ENCODE data around the gene L2HGDH.

Gene L2HGDH

DNA sequence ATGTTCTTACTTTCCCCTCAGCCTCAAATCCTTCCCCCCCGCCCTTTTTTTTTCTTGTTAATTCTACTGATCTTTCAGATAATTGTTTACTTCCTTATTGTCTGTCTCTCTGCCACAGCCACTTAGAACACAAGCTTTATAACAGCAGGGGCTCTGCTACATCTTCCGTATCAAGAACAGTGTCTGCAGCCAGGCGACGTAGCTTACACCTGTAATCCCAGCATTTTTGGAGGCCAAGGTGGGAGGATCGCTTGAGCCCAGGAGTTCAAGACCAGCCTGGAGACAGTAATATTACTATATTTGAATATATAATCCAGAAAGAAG lies 86.1 kb downstream of the L2HGDH start:
- no peak for DNase-seq

DNA sequence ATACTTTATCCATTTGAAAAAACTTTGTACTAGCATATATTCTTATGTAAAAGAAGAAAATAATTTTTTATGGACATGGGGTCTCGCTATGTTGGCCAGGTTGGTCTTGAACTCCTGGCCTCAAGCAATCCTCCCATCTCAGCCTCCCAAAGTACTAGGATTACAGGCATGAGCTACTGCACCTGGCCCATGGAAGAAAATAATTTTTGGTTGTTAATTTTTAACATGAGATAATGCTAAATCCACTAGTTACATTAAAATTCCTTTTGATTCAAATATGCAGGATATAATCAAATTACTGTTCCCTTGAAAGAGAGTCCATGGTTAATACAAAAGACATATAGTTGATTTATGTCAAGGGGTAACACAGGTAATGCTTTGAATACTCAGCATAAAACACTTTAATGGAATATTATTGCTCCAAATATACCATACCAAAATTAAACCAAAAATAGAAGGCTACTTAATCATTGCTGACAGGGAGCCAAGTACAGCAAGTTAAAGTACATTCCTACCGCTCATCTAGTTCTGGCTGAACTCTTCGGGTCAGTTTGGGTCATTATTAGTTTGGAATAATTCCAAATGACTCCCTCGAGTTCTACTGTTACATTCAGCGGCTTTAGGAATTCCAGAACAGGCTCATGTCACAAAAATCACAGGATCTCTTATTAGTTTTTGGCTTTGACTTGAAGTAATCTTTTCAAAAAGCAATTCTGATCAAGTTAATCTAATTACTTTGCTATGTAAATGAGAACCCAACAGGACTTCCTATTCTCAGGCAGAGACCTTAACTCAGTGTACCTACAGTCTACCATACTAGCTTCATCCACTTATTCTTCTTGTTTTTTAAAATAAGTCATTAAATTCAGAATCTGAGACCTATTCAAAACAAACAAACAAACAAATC lies 86.7 kb downstream of the L2HGDH start:
- DNase-seq, result no peak

DNA sequence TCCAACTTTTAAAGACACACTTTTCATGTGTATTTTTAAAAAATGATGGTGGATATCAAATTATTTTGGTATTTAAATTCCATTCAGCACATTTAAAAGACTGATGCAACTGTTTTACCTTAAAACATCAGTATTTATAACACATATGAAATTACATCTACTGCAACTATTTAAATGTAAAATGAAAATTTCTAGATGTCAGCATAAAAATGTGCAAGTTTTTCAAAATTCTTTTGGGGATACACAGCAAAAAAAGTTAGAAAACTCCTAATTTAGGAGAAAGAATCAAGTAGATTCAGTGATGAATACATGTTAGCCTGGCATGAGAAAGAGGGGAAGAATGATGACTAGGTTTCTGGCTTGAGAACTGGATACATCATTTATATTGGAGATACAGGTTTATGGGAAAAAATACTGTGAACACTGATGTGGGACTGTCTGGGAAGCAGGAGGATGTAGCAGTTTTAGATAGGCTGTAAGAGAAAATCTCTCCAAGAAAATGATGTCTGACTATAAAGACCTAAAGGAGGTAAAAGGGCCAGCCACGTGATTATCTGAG lies 89.9 kb downstream of the L2HGDH start:
- no peak for DNase-seq

- no peak for DNase-seq
Observed at GRCh38 chr14:50218501-50218900, 93.5 kb downstream of the L2HGDH start.

DNA sequence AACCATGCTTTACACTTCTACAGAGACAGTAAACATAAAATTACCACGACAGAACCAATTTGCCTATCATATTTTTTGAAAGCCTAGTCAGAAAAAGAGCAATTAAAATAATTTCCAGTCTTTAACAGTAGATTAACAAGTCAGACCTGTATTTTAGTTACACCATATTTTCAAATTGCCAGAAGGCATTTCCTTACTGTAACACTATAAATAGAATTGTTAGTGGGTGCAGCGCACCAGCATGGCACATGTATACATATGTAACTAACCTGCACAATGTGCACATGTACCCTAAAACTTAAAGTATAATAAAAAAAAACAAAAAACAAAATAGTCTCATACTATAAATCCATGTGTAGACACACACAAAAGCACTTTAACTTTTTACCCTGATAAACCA lies 96.6 kb downstream of the L2HGDH start:
- no peak for DNase-seq

DNA sequence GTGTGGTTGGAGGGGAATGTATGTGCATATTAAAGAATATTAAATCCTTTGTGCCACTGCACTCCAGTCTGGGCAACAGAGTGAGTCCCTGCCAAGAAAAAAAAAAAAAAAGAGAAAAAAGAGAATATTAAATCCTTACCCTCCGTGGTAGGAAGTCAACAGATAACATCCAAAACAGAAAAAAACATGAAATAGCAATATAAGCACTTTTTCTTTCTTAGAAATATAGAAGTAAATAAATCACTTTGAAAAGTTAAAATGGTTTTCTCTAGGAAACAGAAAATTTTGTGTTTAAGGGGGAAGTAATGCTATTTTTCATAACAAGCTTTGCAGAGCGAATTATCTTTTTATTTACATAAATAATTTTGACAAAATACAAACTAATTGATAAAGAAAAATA lies 98.2 kb downstream of the L2HGDH start:
- no peak for DNase-seq

DNA sequence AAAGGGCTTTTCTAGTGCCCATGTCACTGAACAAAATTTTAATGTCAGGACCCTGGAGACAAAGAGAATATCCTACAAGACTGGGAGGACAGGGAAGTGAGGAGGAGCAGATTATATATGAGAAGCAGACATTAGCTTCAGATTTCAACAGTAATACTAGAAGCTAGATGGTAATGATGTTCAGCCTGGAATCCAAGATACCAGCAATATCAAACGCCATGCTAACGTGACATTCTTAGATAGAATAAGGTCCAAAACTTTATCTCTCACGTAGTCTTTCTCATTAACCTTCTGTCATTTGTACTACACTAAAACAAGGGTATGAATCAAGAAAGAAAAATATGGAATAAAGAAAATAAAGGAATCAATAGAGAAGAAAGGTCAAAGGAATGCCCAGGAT lies 99.3 kb downstream of the L2HGDH start:
- no peak for DNase-seq

GRCh38 chr14:50210074-50210473 lies 102.0 kb downstream of the L2HGDH start:
- DNase-seq, result no peak

DNA sequence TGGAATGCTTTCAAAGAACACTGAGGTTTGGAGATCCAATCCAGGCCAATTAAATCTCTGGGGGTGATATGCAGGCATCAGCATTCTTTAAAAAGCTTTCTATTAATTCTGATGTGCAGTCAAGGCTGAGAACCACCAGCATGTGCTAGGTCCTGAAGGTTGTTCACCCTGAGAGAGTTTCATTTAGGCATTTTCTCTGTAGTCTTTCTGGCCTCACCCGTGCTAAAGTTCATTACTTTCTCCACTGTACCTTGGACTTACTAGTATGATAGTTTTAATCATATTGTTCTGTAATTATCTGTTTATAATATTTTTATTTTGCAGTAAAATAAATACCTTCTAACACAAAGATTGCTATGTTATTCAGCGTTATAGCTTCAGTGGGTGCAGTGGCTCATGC lies 113.5 kb downstream of the L2HGDH start:
- DNase-seq, result no peak

DNA sequence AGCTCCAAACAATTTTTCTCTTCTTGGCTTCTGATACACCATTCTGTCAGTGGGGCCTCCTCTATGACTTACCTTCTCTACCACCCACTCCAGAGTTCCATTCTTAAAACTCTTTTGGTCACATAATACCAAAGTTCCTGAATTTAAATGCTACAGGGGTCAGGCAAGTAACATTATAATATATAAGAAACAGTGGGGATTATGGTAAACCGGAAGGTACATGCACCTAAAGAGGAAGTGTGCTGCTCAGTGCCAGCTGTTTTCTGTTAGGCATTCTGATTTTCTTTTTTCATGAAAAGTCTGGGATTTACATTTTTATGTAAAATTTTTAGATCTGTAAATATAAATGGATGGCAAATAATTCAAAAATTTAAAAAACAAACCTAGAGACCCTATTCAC lies 120.5 kb downstream of the L2HGDH start:
- DNase-seq, result no peak
